ENCODE measurements around the gene SERPINA7. TPM values are rescaled to one million over a fixed set of nuclear protein-coding genes. Genes with fewer than 3 reads are reported as not detected.

SERPINA7 gene
- total RNA-seq = not detected in 2 replicates

DNA sequence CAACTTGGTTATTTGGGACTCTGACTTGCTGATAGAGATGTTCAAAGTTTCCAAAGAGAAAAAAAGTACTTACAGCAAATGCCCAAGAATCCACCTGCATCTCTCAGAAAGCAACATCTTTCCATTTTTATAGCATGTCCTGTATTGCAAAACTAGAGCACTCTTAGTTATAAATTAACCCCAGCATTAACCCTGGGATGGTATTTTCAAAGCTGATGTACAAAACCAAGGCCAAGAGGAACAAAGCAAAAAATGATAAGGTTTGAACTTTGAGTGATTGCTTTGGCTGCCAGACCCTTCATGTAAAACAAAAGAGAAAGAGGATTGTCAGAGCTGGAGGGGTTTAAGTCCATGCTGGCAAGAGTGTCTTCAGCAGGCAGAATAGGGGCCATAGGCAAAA, at the start of gene SERPINA7:
SERPINA7 (minus strand) TSS at position 103 of the 400 bp plus-strand sequence. CDS start 1,669 bp downstream, outside the sequence.

Other genes with a start within 250 kb of the SERPINA7 start
- gene NRK, start 216.2 kb downstream of the SERPINA7 start, total RNA-seq = under 0.01 and 0.56 TPM in 2 replicates
- gene PWWP3B, start 129.6 kb upstream of the SERPINA7 start, total RNA-seq = under 0.01 and 0.28 TPM in 2 replicates